ENCODE data around the gene CLCN1. TPM values are rescaled to one million over a fixed set of nuclear protein-coding genes. Genes with fewer than 3 reads are reported as not detected.
A peak's percentile ranks its signal among the peaks of the same experiment; 100 is the strongest.

Gene CLCN1
- total RNA-seq, 1 donor from 2014 or later, result 0.08 TPM

- DNase-seq, result no peak
- intact Hi-C loops (cut with DNase I), result no loop called here
- no peak for ATAC-seq (ENCODE audit: poor library complexity)
Measured at GRCh38 chr7:143355450-143356385, 39.8 kb downstream of the CLCN1 start.

GRCh38 chr7:143356414-143357050 is 40.6 kb downstream of the CLCN1 start:
- intact Hi-C loops (cut with DNase I), result no loop called here
- ATAC-seq (ENCODE audit: poor library complexity) (no peak), DNase-seq (no peak)

- no peak for DNase-seq
Measured at GRCh38 chr7:143358626-143359025, 42.7 kb downstream of the CLCN1 start.

GRCh38 chr7:143359771-143360353 is 44.0 kb downstream of the CLCN1 start:
- intact Hi-C loops (cut with DNase I), result no loop called here
- DNase-seq, result no peak
- no peak for ATAC-seq (ENCODE audit: poor library complexity)

More at GRCh38 chr7:143358626-143359025, 42.7 kb downstream of the CLCN1 start:
- intact Hi-C loops (cut with DNase I), result no loop called here
- no peak for ATAC-seq (ENCODE audit: poor library complexity)

- no peak for DNase-seq
- intact Hi-C loops (cut with DNase I), result no loop called here
Measured at GRCh38 chr7:143360788-143361551, 45.1 kb downstream of the CLCN1 start.

GRCh38 chr7:143361552-143362130 is 45.7 kb downstream of the CLCN1 start:
- DNase-seq (no peak), ATAC-seq (ENCODE audit: poor library complexity) (peak; percentile 24)
- intact Hi-C loops (cut with DNase I), result no loop called here

More at GRCh38 chr7:143360788-143361551, 45.1 kb downstream of the CLCN1 start:
- ATAC-seq (ENCODE audit: poor library complexity), result no peak

GRCh38 chr7:143362131-143363015 is 46.5 kb downstream of the CLCN1 start, which contains the start of gene FAM131B:
Gene FAM131B (minus strand): TSS chr7:143362713. CDS start chr7:143362603, 110 bp downstream.
- DNase-seq, result no peak
- ATAC-seq (ENCODE audit: poor library complexity), result peak; percentile 48
- intact Hi-C loops (cut with DNase I), result no loop called here

GRCh38 chr7:143363016-143363937 is 47.4 kb downstream of the CLCN1 start:
- intact Hi-C loops (cut with DNase I), result no loop called here
- DNase-seq, result no peak
- no peak for ATAC-seq (ENCODE audit: poor library complexity)

GRCh38 chr7:143367972-143368371 is 52.1 kb downstream of the CLCN1 start:
- intact Hi-C loops (cut with DNase I), result no loop called here
- ATAC-seq (ENCODE audit: poor library complexity) (no peak), DNase-seq (no peak)

GRCh38 chr7:143368387-143368786 is 52.5 kb downstream of the CLCN1 start:
- DNase-seq (no peak), ATAC-seq (ENCODE audit: poor library complexity) (no peak)
- intact Hi-C loops (cut with DNase I), result no loop called here

- intact Hi-C loops (cut with DNase I), result no loop called here
- no peak for DNase-seq
- ATAC-seq (ENCODE audit: poor library complexity), result no peak
Measured at GRCh38 chr7:143369678-143370651, 54.1 kb downstream of the CLCN1 start.

- DNase-seq (peak; percentile 77), ATAC-seq (ENCODE audit: poor library complexity) (peak; percentile 69)
- intact Hi-C loops (cut with DNase I), result no loop called here
Measured at GRCh38 chr7:143372070-143372469, 56.2 kb downstream of the CLCN1 start.

- intact Hi-C loops (cut with DNase I), result no loop called here
- ATAC-seq (ENCODE audit: poor library complexity) (no peak), DNase-seq (no peak)
Measured at GRCh38 chr7:143373255-143373794, 57.4 kb downstream of the CLCN1 start.

- intact Hi-C loops (cut with DNase I), result no loop called here
- ATAC-seq (ENCODE audit: poor library complexity), result no peak
- no peak for DNase-seq
Measured at GRCh38 chr7:143374561-143374960, 58.6 kb downstream of the CLCN1 start.

All from Right ventricle myocardium superior (tissue), 1 donor.